GM12873 (cell line): ENCODE measurements around the gene ITSN1.

Source experiments
- TF ChIP-seq, protein P1 (sequence below): IDR thresholded peaks from 2 replicates; pipeline ENCODE4 v1.5.1; 2012; ENCODE audit warnings: low read depth, mild to moderate bottlenecking, moderate library complexity, low read length, control low read depth; ENCODE audit not compliant: insufficient read depth; ENCODE audit errors: missing control alignments

Gene ITSN1

DNA sequence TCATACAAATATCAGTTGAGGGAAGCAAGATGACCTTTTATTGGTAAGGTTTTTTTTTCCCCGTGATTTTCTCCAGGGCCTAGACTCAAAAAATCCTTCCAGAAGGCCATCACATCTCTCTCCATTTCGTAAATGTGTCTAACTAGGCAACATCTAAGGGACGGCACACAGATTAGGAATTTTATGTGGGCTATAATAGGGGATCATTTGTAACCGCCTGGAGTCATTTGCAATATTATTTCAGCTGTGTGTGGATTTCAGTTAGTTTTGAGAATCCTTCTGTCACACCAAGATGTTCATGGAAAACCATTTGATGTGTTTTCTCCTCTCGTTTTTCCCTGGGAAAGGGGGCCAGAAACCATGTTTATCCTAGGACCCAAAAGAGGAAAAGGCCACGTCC is 210.2 kb downstream of the ITSN1 start:
- TF ChIP-seq, protein P1, sequence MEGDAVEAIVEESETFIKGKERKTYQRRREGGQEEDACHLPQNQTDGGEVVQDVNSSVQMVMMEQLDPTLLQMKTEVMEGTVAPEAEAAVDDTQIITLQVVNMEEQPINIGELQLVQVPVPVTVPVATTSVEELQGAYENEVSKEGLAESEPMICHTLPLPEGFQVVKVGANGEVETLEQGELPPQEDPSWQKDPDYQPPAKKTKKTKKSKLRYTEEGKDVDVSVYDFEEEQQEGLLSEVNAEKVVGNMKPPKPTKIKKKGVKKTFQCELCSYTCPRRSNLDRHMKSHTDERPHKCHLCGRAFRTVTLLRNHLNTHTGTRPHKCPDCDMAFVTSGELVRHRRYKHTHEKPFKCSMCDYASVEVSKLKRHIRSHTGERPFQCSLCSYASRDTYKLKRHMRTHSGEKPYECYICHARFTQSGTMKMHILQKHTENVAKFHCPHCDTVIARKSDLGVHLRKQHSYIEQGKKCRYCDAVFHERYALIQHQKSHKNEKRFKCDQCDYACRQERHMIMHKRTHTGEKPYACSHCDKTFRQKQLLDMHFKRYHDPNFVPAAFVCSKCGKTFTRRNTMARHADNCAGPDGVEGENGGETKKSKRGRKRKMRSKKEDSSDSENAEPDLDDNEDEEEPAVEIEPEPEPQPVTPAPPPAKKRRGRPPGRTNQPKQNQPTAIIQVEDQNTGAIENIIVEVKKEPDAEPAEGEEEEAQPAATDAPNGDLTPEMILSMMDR, result no peak

DNA sequence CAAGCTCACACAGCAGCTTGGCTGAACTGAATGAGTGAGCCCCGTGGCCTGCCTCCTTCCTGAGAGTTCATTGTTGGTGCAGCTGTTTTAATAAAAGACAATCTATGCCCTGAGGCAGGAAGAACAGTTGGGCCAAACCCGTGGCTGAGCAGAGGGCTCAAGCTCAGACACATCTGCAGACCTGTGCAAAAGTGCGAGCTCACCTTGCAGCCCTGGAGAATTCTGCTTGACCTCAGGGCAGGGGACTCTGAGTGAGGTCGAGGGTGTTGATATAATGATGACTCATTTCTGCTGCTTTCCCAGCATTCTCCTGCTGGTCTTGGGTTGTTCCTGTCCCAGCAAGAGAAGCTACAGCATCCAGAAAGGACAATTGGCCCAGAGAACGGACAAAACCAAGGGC is 212.3 kb downstream of the ITSN1 start:
- TF ChIP-seq, protein P1, result no peak

DNA sequence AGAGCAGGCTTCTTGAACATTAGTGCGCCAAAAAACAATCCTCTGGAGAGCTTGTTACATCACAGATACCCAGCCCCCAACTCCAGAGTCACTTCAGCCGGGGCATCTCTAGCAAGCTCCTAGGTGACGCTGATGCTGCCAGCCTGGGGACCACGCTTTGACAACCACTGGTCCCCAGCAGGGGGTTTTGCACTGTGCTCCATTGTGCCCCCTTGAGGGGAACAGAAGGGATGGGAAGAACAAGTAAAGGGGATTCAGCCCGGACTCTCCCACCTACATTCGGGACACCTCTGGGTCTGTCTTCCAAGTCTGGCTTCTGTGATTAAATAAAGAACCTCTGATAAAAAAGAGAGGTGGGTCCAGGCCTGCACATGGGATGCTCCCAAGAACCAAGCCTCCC is 212.9 kb downstream of the ITSN1 start:
- TF ChIP-seq, protein P1, result peak; percentile 42

DNA sequence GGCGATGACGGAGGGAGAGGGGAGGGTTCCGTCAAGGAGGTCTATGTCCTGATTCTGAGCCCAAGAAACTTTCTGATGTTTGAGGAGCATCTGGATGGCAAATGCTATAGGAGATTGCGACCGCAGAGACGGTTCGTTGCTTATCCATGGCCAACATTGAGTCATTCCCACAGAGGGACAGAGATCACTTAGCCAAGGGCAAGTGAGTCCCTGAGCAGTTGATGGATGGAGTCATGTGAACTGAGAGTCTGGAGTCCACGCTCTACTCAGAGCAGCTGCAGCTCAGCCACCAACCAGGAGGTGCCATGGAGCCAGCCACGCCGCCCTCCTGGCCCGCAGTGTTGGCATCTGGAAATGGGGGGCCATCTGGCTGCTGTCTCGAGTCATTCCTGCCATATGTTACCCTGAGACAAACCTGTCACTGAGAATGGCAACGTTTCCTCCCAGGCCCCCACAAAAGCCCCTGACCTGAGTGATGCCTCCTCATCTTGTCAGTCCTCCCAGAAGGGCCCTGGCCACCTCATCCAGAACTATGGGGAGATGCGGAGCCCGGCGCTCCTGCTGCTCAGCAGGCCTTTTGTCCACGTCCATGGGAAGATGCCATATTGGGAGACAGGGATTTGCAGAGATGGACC is 214.7 kb downstream of the ITSN1 start:
- TF ChIP-seq, protein P1, result no peak

DNA sequence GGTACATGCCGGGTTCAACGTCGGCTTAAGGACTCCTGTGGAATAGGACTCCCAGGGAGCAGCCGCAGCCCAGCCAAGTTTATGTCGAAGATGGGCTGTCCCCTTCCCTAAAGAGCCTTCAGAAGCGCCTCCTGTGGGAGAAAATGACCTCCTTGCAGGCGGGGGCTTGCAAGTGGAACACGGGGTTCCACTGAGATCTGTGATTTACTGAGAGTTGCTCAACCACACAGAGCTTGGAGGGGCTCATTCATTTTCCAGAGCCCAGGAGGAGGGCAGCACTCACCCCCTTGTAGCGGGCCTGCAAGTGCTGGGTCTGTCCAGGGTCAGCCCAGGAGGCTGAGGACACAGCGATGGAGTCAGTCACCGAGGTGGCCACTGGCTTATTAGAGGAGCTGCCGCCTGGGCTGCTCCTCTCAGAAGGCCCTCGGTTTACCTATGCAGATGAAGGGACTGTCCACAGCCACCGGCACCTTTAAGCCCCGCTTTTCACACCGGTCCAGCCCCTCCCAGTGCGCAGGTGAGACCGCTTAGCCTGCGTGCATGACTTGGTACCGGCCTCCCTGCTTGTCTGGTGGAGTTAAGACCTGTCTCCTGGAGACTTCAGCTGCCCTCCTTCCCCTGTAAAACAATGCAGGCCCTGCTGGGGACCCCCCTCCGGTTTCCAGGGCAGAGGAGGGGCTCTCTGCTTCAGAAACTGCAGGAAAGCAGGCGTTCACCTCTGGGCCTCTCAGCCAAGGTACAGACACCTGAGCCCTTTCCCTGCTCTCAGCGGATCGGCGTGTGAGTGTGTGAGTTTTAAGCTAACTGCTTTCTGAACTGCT is 215.8 kb downstream of the ITSN1 start:
- TF ChIP-seq, protein P1, result no peak

DNA sequence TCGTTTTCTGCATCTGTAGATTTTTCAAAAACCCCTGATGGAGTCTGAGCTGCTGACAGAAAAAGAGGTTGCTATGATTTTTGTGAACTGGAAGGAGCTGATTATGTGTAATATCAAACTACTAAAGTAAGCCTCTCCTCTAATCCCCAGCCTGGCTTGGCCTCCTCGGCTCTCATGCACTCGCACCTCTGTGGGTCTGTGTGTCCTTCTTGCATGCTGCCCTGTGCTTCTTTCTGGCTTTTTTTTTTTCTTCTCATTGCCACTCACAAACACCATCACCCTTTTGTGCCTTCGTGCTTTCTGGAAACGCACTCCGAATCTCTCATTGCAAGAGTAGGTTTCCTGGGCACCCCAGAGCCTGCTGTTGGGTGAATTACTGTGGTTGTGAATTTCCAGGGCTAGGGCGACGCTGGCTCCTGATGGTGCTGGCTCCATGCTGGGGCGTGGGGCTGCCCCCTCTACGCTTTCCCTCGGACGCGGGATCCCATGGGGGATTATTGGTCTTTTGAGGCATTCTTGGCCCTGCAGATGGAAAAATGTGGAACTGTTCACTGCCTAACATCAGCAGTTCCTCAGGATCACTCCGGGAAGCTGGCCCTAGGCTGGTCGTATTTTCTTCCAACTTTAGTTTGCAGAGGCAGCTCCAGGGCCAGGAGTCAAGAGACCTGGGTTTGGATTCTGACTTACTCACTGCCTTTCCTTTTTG is 216.5 kb downstream of the ITSN1 start:
- TF ChIP-seq, protein P1, result no peak
